VCaP (cell line): Measurements from ENCODE around the gene MINK1.

Source experiments
- H3K27ac ChIP-seq: fragments of 450-650 bp; 2 replicates; pipeline ENCODE4 v1.5.1; 2017
- CTCF ChIP-seq: fragments of 450-650 bp; conservative IDR thresholded peaks from 2 replicates; pipeline ENCODE4 v1.5.1; 2017; ENCODE audit warnings: mild to moderate bottlenecking, moderate library complexity

The MINK1 gene

GRCh38 chr17:4806456-4806776 lies 26.7 kb upstream of the MINK1 start:
- no peak for TF ChIP-seq CTCF
- H3K27ac ChIP-seq, result peak overlapping the region; percentile 62

- no peak for TF ChIP-seq CTCF
- peak within 1 kb of the TSS; percentile 62 for H3K27ac ChIP-seq
Observed at GRCh38 chr17:4806777-4807604, 26.1 kb upstream of the MINK1 start, which contains the start of gene PLD2. TSS of gene PLD2 (plus strand) at chr17:4807152. CDS start at chr17:4807773, 621 bp downstream.

- peak overlapping the region; percentile 62; the same call in 1 of the 2 replicates for H3K27ac ChIP-seq
- TF ChIP-seq CTCF, result no peak
Observed at GRCh38 chr17:4807605-4808377, 25.3 kb upstream of the MINK1 start.

- no peak overlapping the region for H3K27ac ChIP-seq
- no peak for TF ChIP-seq CTCF
Observed at GRCh38 chr17:4808378-4808767, 24.8 kb upstream of the MINK1 start.

GRCh38 chr17:4810696-4811290 lies 22.3 kb upstream of the MINK1 start:
- no peak for TF ChIP-seq CTCF
- H3K27ac ChIP-seq, result no peak overlapping the region

- TF ChIP-seq CTCF, result no peak
Observed at GRCh38 chr17:4811471-4811870, 21.7 kb upstream of the MINK1 start.

GRCh38 chr17:4812690-4813089 lies 20.4 kb upstream of the MINK1 start:
- no peak for TF ChIP-seq CTCF
- H3K27ac ChIP-seq, result no peak overlapping the region

More at GRCh38 chr17:4811471-4811870, 21.7 kb upstream of the MINK1 start:
- no peak overlapping the region for H3K27ac ChIP-seq
